ENCODE measurements around the gene KCTD16.

DNA sequence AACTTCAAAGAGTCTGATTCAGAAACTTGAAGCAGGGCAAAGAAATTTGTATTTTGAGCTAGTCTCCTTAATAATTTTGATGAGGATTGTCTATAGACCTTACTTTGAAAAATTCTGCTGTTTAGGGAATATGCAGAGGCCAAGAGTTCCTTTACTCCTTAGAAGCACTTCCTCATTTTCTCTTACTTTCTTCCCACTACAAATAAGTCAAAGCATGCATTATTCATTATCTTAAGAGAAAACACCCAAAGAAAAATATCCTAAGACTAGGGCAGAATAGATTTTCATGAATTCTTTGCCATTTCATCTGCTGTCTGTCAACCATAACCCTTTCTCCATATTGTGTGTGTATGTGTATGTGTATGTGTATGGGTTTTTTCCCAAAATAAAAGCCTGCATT, 307.9 kb downstream of the KCTD16 start:
- TF ChIP-seq, protein P1, sequence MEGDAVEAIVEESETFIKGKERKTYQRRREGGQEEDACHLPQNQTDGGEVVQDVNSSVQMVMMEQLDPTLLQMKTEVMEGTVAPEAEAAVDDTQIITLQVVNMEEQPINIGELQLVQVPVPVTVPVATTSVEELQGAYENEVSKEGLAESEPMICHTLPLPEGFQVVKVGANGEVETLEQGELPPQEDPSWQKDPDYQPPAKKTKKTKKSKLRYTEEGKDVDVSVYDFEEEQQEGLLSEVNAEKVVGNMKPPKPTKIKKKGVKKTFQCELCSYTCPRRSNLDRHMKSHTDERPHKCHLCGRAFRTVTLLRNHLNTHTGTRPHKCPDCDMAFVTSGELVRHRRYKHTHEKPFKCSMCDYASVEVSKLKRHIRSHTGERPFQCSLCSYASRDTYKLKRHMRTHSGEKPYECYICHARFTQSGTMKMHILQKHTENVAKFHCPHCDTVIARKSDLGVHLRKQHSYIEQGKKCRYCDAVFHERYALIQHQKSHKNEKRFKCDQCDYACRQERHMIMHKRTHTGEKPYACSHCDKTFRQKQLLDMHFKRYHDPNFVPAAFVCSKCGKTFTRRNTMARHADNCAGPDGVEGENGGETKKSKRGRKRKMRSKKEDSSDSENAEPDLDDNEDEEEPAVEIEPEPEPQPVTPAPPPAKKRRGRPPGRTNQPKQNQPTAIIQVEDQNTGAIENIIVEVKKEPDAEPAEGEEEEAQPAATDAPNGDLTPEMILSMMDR (IDR thresholded peaks at IDR 0.05), result no peak
- TF ChIP-seq POLR2A (IDR thresholded peaks at IDR 0.05), result no peak

Measured in body of pancreas (tissue), 4 donors.